K562 (cell line): ENCODE results near the gene POLD4. TPM values are rescaled to one million over a fixed set of nuclear protein-coding genes. Genes with fewer than 3 reads are reported as not detected.
A peak's percentile ranks its signal among the peaks of the same experiment; 100 is the strongest.

Source experiments
- FOXJ3 ChIP-seq: sonication (generic); formaldehyde crosslinking; IDR thresholded peaks from 2 replicates; pipeline ENCODE4 v1.4.0; 2020; ENCODE audit warnings: mild to moderate bottlenecking, missing genetic modification reagents
- LCOR ChIP-seq: sonication (generic); formaldehyde crosslinking; IDR thresholded peaks from 2 replicates; pipeline ENCODE4 v1.8.0; 2022; ENCODE audit warnings: mild to moderate bottlenecking, missing genetic modification reagents
- MCM3 ChIP-seq: fragments of 450-650 bp; IDR thresholded peaks from 2 replicates; pipeline ENCODE4 v1.6.1; 2016
- NR2C2 ChIP-seq, 2 experiments: fragments of 200-800 bp in 1 of 2; sonication (Bioruptor generic) in 1 of 2; sonication (generic) in 1 of 2; formaldehyde crosslinking in 1 of 2; IDR thresholded peaks; 2 replicates each; pipeline versions ENCODE4 v1.6.1 to v1.8.0; 2016 to 2022; ENCODE audit warnings: mild to moderate bottlenecking in 1 of 2, missing compliant biosample characterization in 1 of 2, missing genetic modification characterization in 1 of 2, missing genetic modification reagents in 1 of 2
- PML ChIP-seq: IDR thresholded peaks from 2 replicates; pipeline ENCODE4 v1.6.1; 2012; ENCODE audit warnings: low read length, inconsistent platforms
- POLR2AphosphoS5 ChIP-seq: IDR thresholded peaks from 2 replicates; pipeline ENCODE4 v1.6.1; 2011; ENCODE audit warnings: mild to moderate bottlenecking, low read depth, low read length, moderate library complexity; ENCODE audit not compliant: control insufficient read depth, insufficient read depth
- POLR2H ChIP-seq: IDR thresholded peaks from 2 replicates; pipeline ENCODE4 v1.6.1; 2016; ENCODE audit warnings: missing genetic modification characterization, low read depth, mild to moderate bottlenecking, control low read depth, missing compliant biosample characterization, moderate library complexity
- RBM15 ChIP-seq: fragments of 200-400 bp; formaldehyde crosslinking; IDR thresholded peaks from 2 replicates; pipeline ENCODE4 v1.6.1; 2018; ENCODE audit warnings: mild to moderate bottlenecking, low read length, moderate library complexity; ENCODE audit not compliant: insufficient read depth
- RERE ChIP-seq: sonication (generic); formaldehyde crosslinking; IDR thresholded peaks from 2 replicates; pipeline ENCODE4 v1.8.0; 2023; ENCODE audit warnings: missing genetic modification reagents, mild to moderate bottlenecking, borderline replicate concordance
- SAFB2 ChIP-seq: fragments of 200-400 bp; formaldehyde crosslinking; IDR thresholded peaks from 2 replicates; pipeline ENCODE4 v1.6.1; 2018; ENCODE audit warnings: borderline replicate concordance, low read length, low read depth, moderate library complexity; ENCODE audit not compliant: severe bottlenecking
- SAP30 ChIP-seq: fragments of 200-600 bp; sonication (generic); IDR thresholded peaks from 2 replicates; pipeline ENCODE4 v1.6.1; 2012; ENCODE audit warnings: borderline replicate concordance, low read depth, mild to moderate bottlenecking, moderate library complexity, low read length, control low read depth, inconsistent platforms; ENCODE audit not compliant: insufficient read depth, poor library complexity, severe bottlenecking
- TARDBP ChIP-seq: fragments of 450-650 bp; IDR thresholded peaks from 2 replicates; pipeline ENCODE4 v1.6.1; 2016
- XRCC4 ChIP-seq: IDR thresholded peaks from one replicate; pipeline ENCODE4 v1.6.1; 2011; ENCODE audit not compliant: insufficient read depth, insufficient read length; ENCODE audit errors: extremely low read depth
- ZBTB1 ChIP-seq: sonication (generic); formaldehyde crosslinking; IDR thresholded peaks from 2 replicates; pipeline ENCODE4 v1.8.1; 2023; ENCODE audit warnings: missing genetic modification reagents, low read depth, mild to moderate bottlenecking, borderline replicate concordance
- ZNF175 ChIP-seq: fragments of 200-800 bp; sonication (Bioruptor generic); IDR thresholded peaks from 2 replicates; pipeline ENCODE4 v1.6.1; 2016; ENCODE audit warnings: low read depth, mild to moderate bottlenecking, missing genetic modification characterization, missing compliant biosample characterization
- ZNF274 ChIP-seq: IDR thresholded peaks from 2 replicates; pipeline ENCODE4 v1.6.1; 2011; ENCODE audit warnings: low read depth, mild to moderate bottlenecking, low read length, moderate library complexity, borderline replicate concordance
- ZNF311 ChIP-seq: fragments of 250-450 bp; sonication (Bioruptor Pico); IDR thresholded peaks from 2 replicates; pipeline ENCODE4 v1.4.0; 2020; ENCODE audit warnings: mild to moderate bottlenecking, moderate library complexity
- ZNF766 ChIP-seq: fragments of 200-800 bp; sonication (Bioruptor generic); conservative IDR thresholded peaks from 2 replicates; pipeline ENCODE4 v1.6.1; 2016; ENCODE audit warnings: missing genetic modification characterization, missing compliant biosample characterization
- polyA plus RNA-seq, 8 experiments: library from polyadenylated mRNA; depleted of rRNA in 4 of 8; stranded (reverse) in 5 of 8; unstranded in 3 of 8; fragments of >200 nt; fragmentation: Nextera tagmentation in 2 of 8; fragmentation: Illumina TruSeq in 1 of 8; extraction: Ambion mirVana in 2 of 8; extraction: Trizol in 1 of 8; gene quantifications; 2 replicates each; pipeline versions ENCODE4 v1.2.1 to v1.2.3, GENCODE V29; 2011 to 2014; ENCODE audit warnings: inconsistent platforms in 1 of 8, missing spikeins in 1 of 8
- total RNA-seq, 7 experiments: library from RNA; depleted of rRNA in 6 of 7; stranded (reverse); fragments of >200 nt in 6 of 7; fragmentation: Illumina TruSeq in 2 of 7; extraction: Trizol in 2 of 7; gene quantifications; 2 replicates each; pipeline versions ENCODE4 v1.2.1 to v1.2.3, GENCODE V29; 2011 to 2021; ENCODE audit warnings: low replicate concordance in 1 of 7

Gene POLD4
- total and polyA plus RNA-seq, 9 of the 15 experiments (the other 6 are each of a cell fraction or from before 2014, with no cell fraction given): 5.8 to 64.5 (median 18.3) TPM

- TF ChIP-seq RERE: no peak
- no peak for TF ChIP-seq LCOR (CRISPR knock-in tag)
- TF ChIP-seq MCM3: no peak
- TF ChIP-seq ZNF766: no peak
- peak; percentile 55; the same call in 1 of the 2 replicates for TF ChIP-seq POLR2AphosphoS5
- no peak for TF ChIP-seq ZNF311 (CRISPR knock-in tag)
- TF ChIP-seq ZNF175: no peak
- no peak for TF ChIP-seq RBM15
- TF ChIP-seq POLR2H: no peak; the same call in 1 of the 2 replicates
- TF ChIP-seq SAP30: no peak
- TF ChIP-seq FOXJ3 (CRISPR knock-in tag): no peak
- TF ChIP-seq ZBTB1: no peak
- TF ChIP-seq SAFB2: no peak
- TF ChIP-seq XRCC4: no peak
- TF ChIP-seq TARDBP: peak; percentile 28; the same call in 1 of the 2 replicates
- no peak for TF ChIP-seq NR2C2 (CRISPR knock-in tag; IDR thresholded peaks at IDR 0.05)
- TF ChIP-seq NR2C2 (tag; IDR thresholded peaks at IDR 0.05): peak; percentile 18; the same call in 1 of the 2 replicates
- TF ChIP-seq PML: peak; percentile 63
- TF ChIP-seq ZNF274: no peak
Measured at GRCh38 chr11:67401495-67402191, 48.3 kb upstream of the POLD4 start, which contains the start of gene PPP1CA (continued).
